Adrenal gland (tissue), 12 donors: ENCODE measurements around the gene PTPMT1. TPM values are rescaled to one million over a fixed set of nuclear protein-coding genes. Genes with fewer than 3 reads are reported as not detected.
A peak's percentile ranks its signal among the peaks of the same experiment; 100 is the strongest.

ENCODE experiments used
- DNase-seq, 7 donors: peaks; one replicate each; pipeline ENCODE4 v3.0.0-alpha.2; 2019 to 2020
- H3K27ac ChIP-seq, 5 donors: fragments of 200-600 bp; sonication (generic) in 4 of 5; 1 replicate in 3 of 5; 2 replicates in 2 of 5; pipeline versions ENCODE4 v1.5.1 to v1.8.0; 2016 to 2020; ENCODE audit warnings: mild to moderate bottlenecking in 1 of 5
- H3K27me3 ChIP-seq: fragments of 200-600 bp; 2 replicates; pipeline ENCODE4 v1.8.0; 2021
- H3K36me3 ChIP-seq, 2 donors: fragments of 200-600 bp; replicated peaks in 1 of 2; 1 replicate in 1 of 2; 2 replicates in 1 of 2; pipeline versions ENCODE4 v1.5.1 to v1.8.0; 2018 to 2022
- H3K4me1 ChIP-seq, 2 donors: fragments of 200-600 bp; replicated peaks in 1 of 2; 1 replicate in 1 of 2; 2 replicates in 1 of 2; pipeline versions ENCODE4 v1.5.1 to v1.8.0; 2018 to 2021
- H3K4me3 ChIP-seq, 4 donors: fragments of 200-600 bp; sonication (generic) in 3 of 4; one replicate each; pipeline ENCODE4 v1.5.1; 2016 to 2018
- H3K9me3 ChIP-seq, 3 donors: fragments of 200-600 bp; sonication (generic) in 1 of 3; replicated peaks in 1 of 3; 1 replicate in 2 of 3; 2 replicates in 1 of 3; pipeline versions ENCODE4 v1.5.1 to v1.8.0; 2016 to 2021
- CTCF ChIP-seq, 6 experiments: fragments of 450-650 bp in 4 of 6; fragments of 200-600 bp in 2 of 6; sonication (generic) in 1 of 6; IDR thresholded peaks; 1 replicate in 5 of 6; 2 replicates in 1 of 6; pipeline versions ENCODE4 v1.5.1 to v1.8.0; 2016 to 2021; ENCODE audit warnings: antibody characterized with exemption in 6 of 6, mild to moderate bottlenecking in 2 of 6, moderate library complexity in 1 of 6
- POLR2A ChIP-seq, 2 donors: fragments of 450-650 bp; IDR thresholded peaks; one replicate each; pipeline ENCODE4 v1.6.1; 2017; ENCODE audit warnings: antibody characterized with exemption in 2 of 2, mild to moderate bottlenecking in 2 of 2, moderate library complexity in 1 of 2
- WGBS, 4 donors: extraction: QIAGEN DNeasy Blood & Tissue Kit in 2 of 4; methylation state at CpG; one replicate each; pipeline versions ENCODE4 v1.1.5 to v1.1.7; 2013 to 2017; 5-methylcytosine and 5-hydroxymethylcytosine counted together
- intact Hi-C, 2 donors: fragments of 100-400 bp; cut with DNase I; formaldehyde crosslinking; loops; one replicate each; pipeline versions ENCODE4 v1.14.1 to v1.15.0; 2022 to 2023
- polyA plus RNA-seq, 3 donors: library from polyadenylated mRNA; stranded (reverse); fragments of 200-250 nt in 2 of 3; fragments of 350-450 nt in 1 of 3; fragmentation: Illumina TruSeq in 1 of 3; extraction: RNeasy Lipid Tissue Mini Kit (QIAGEN cat#74804) in 1 of 3; gene quantifications; one replicate each; pipeline ENCODE4 v1.2.3, GENCODE V29; 2013 to 2014
- small RNA-seq, 2 donors: library from RNA; depleted of rRNA; stranded (forward); fragments of <200 nt; gene quantifications; one replicate each; pipeline ENCODE3, GENCODE V24; 2016
- total RNA-seq, 9 donors: library from RNA; depleted of rRNA in 4 of 9; stranded (reverse); fragments of >200 nt in 4 of 9; fragments of 120-200 nt in 1 of 9; fragmentation: NEBNext Ultra II Directional in 1 of 9; extraction: Animal tissue kit (Norgen Biotek cat#: 25700) in 1 of 9; gene quantifications; one replicate each; pipeline versions ENCODE4 v1.1.0 to v1.2.4, GENCODE V29; 2013 to 2023
- donor health status: healthy with polysubstance abuse.
- donor health status: Bipolar disorder and iron deficiency.
- donor health status: DM: yes; HTN: yes; CAD: no.
- donor health status: DM: no; HTN: no; CAD: no.
- donor health status: DM: no; HTN: no; CAD: no.
- donor health status: DM: yes; HTN: yes; CAD: no.

PTPMT1 gene
- total and polyA plus RNA-seq, 12 donors: 52.1 to 180 (median 85.6) TPM

- intact Hi-C loops: no loop called here
- Histone ChIP-seq H3K9me3 (no peaks in the 10 kb centered on the region), H3K4me1 (peaks cover 0 to 10% of the 10 kb centered on the region in 2 donors), H3K36me3 (peaks cover 0 to 33% of the 10 kb centered on the region in 2 donors), H3K4me3 (no peak overlapping the region), H3K27me3 (no peaks in the 10 kb centered on the region), H3K27ac (peak overlapping the region in 4 of 5 donors; percentile 13 to 30 (median 24))
- WGBS, 4 donors: 78 to 86% (median 84%) methylated on average over 10 of the region's 10 CpGs
- TF ChIP-seq POLR2A (IDR thresholded peaks at IDR 0.05): no peak
- peak; percentile 53 to 93 (median 78) for TF ChIP-seq CTCF (IDR thresholded peaks at IDR 0.05)
- peak; percentile 71 to 85 (median 78) for DNase-seq
Observed at GRCh38 chr11:47616726-47617416, 51.5 kb downstream of the PTPMT1 start.

- H3K27me3 ChIP-seq: no peaks in the 10 kb centered on the region
- H3K9me3 ChIP-seq: no peaks in the 10 kb centered on the region
- H3K27ac ChIP-seq: peak overlapping the region; percentile 13 to 31 (median 30)
- intact Hi-C loops: no loop called here
- TF ChIP-seq POLR2A (IDR thresholded peaks at IDR 0.05): no peak
- no peak for TF ChIP-seq CTCF (IDR thresholded peaks at IDR 0.05)
- H3K4me3 ChIP-seq: no peak overlapping the region
- DNase-seq: peak in 1 of 7 donors; percentile 34
- peaks cover 0 to 38% of the 10 kb centered on the region in 2 donors for H3K36me3 ChIP-seq
- WGBS, 4 donors: 30 to 42% (median 36%) methylated on average over 3 of the region's 3 CpGs
- peaks cover 0 to 10% of the 10 kb centered on the region in 2 donors for H3K4me1 ChIP-seq
Observed at GRCh38 chr11:47617417-47617809, 52.0 kb downstream of the PTPMT1 start.

GRCh38 chr11:47620836-47621378 lies 55.5 kb downstream of the PTPMT1 start:
- Histone ChIP-seq H3K4me3 (no peak overlapping the region), H3K27me3 (no peaks in the 10 kb centered on the region), H3K9me3 (no peaks in the 10 kb centered on the region), H3K4me1 (peaks cover 0 to 10% of the 10 kb centered on the region in 2 donors), H3K36me3 (peaks cover 0 to 70% of the 10 kb centered on the region in 2 donors), H3K27ac (no peak overlapping the region)
- 85 to 94% (median 88%) methylated on average over 2 of the region's 2 CpGs for WGBS, 4 donors
- DNase-seq: no peak
- intact Hi-C loops: loop anchor here in 1 of 2 donors (10.0 kb wide), 1 partner anchor 214 kb away; no protein-coding TSS in a partner anchor
- TF ChIP-seq POLR2A (IDR thresholded peaks at IDR 0.05): no peak
- no peak for TF ChIP-seq CTCF (IDR thresholded peaks at IDR 0.05)

Small RNA genes lying within 50 kb of the gene (small RNA-seq; reads per million reads assigned to genes)
- gene RN7SL652P (0 reads per million in 2 donors), gene RNU5E-10P (0 reads per million in 2 donors)

Other genes starting within 250 kb of the PTPMT1 start
- 1 to 10 TPM in 8 of 9 donors, under 1 TPM in 1; 0.54 to 4.9 (median 2.0) TPM for gene MYBPC3, start 212.9 kb upstream of the PTPMT1 start, total RNA-seq
- 1 to 10 TPM; 1.5 to 5.8 (median 2.9) TPM for gene MYBPC3, start 212.9 kb upstream of the PTPMT1 start, polyA plus RNA-seq
- gene SPI1, start 187.1 kb upstream of the PTPMT1 start, total RNA-seq: 10 to 100 TPM in 8 of 9 donors, 1 to 10 TPM in 1; 2.7 to 65.6 (median 40.6) TPM
- 10 to 100 TPM in 2 of 3 donors, 1 to 10 TPM in 1; 7.0 to 79.2 (median 43.0) TPM for gene SPI1, start 187.1 kb upstream of the PTPMT1 start, polyA plus RNA-seq
- gene SLC39A13, start 157.0 kb upstream of the PTPMT1 start, total RNA-seq: 10 to 100 TPM; 29.2 to 92.9 (median 57.7) TPM
- gene SLC39A13, start 157.0 kb upstream of the PTPMT1 start, polyA plus RNA-seq: 10 to 100 TPM in 2 of 3 donors, 1 to 10 TPM in 1; 8.2 to 80.5 (median 64.5) TPM
- gene PSMC3, start 139.2 kb upstream of the PTPMT1 start, total RNA-seq: 100 to 1,000 TPM in 6 of 9 donors, 10 to 100 TPM in 3; 85.4 to 173 (median 128) TPM
- 100 to 1,000 TPM; 110 to 291 (median 137) TPM for gene PSMC3, start 139.2 kb upstream of the PTPMT1 start, polyA plus RNA-seq
- 1 to 10 TPM in 7 of 9 donors, under 1 TPM in 2; 0.18 to 5.1 (median 1.9) TPM for gene RAPSN, start 116.5 kb upstream of the PTPMT1 start, total RNA-seq
- gene RAPSN, start 116.5 kb upstream of the PTPMT1 start, polyA plus RNA-seq: 1 to 10 TPM in 2 of 3 donors, under 1 TPM in 1; 0.33 to 4.7 (median 3.9) TPM
- 100 to 1,000 TPM in 6 of 9 donors, 10 to 100 TPM in 3; 77.3 to 128 (median 107) TPM for gene CELF1, start 12.5 kb upstream of the PTPMT1 start, total RNA-seq
- gene CELF1, start 12.5 kb upstream of the PTPMT1 start, polyA plus RNA-seq: 10 to 100 TPM; 28.1 to 79.5 (median 36.3) TPM
- 10 to 100 TPM; 16.8 to 32.7 (median 27.4) TPM for gene KBTBD4, start 13.4 kb downstream of the PTPMT1 start, total RNA-seq
- 10 to 100 TPM in 1 of 3 donors, 1 to 10 TPM in 2; 8.2 to 23.3 (median 8.4) TPM for gene KBTBD4, start 13.4 kb downstream of the PTPMT1 start, polyA plus RNA-seq
- gene NDUFS3, start 13.5 kb downstream of the PTPMT1 start, total RNA-seq: 100 to 1,000 TPM in 8 of 9 donors, 10 to 100 TPM in 1; 95.8 to 168 (median 131) TPM
- 100 to 1,000 TPM; 145 to 385 (median 331) TPM for gene NDUFS3, start 13.5 kb downstream of the PTPMT1 start, polyA plus RNA-seq
- gene FAM180B, start 21.1 kb downstream of the PTPMT1 start, total RNA-seq: under 1 TPM in 1 of 9 donors, not detected in 8; 0.38 TPM
- under 1 TPM in 2 of 3 donors, not detected in 1; 0.16 to 0.24 TPM for gene FAM180B, start 21.1 kb downstream of the PTPMT1 start, polyA plus RNA-seq
- 1 to 10 TPM in 8 of 9 donors, under 1 TPM in 1; 0.74 to 6.8 (median 2.5) TPM for gene C1QTNF4, start 28.8 kb downstream of the PTPMT1 start, total RNA-seq
- 1 to 10 TPM in 2 of 3 donors, not detected in 1; 3.3 to 4.3 TPM for gene C1QTNF4, start 28.8 kb downstream of the PTPMT1 start, polyA plus RNA-seq
- gene MTCH2, start 77.0 kb downstream of the PTPMT1 start, total RNA-seq: 100 to 1,000 TPM in 3 of 9 donors, 10 to 100 TPM in 6; 49.7 to 176 (median 89.7) TPM
- 10 to 100 TPM; 22.0 to 90.4 (median 31.5) TPM for gene MTCH2, start 77.0 kb downstream of the PTPMT1 start, polyA plus RNA-seq
- 1 to 10 TPM in 6 of 9 donors, under 1 TPM in 3; 0.18 to 9.4 (median 2.6) TPM for gene AGBL2, start 149.8 kb downstream of the PTPMT1 start, total RNA-seq
- gene AGBL2, start 149.8 kb downstream of the PTPMT1 start, polyA plus RNA-seq: 10 to 100 TPM in 1 of 3 donors, 1 to 10 TPM in 1, under 1 TPM in 1; 0.37 to 11.3 (median 9.2) TPM
- gene FNBP4, start 201.7 kb downstream of the PTPMT1 start, total RNA-seq: 100 to 1,000 TPM in 3 of 9 donors, 10 to 100 TPM in 6; 35.6 to 148 (median 68.3) TPM
- 10 to 100 TPM; 55.7 to 82.3 (median 76.2) TPM for gene FNBP4, start 201.7 kb downstream of the PTPMT1 start, polyA plus RNA-seq